C4-2B (cell line): ENCODE data around the gene CPS1.

Experiments used
- ZFX ChIP-seq: fragments of 450-650 bp; IDR thresholded peaks from 2 replicates; pipeline ENCODE4 v1.6.1; 2017
- TF ChIP-seq, protein P1 (sequence below): fragments of 450-650 bp; conservative IDR thresholded peaks from 2 replicates; pipeline ENCODE4 v1.5.1; 2017; ENCODE audit warnings: mild to moderate bottlenecking

DNA sequence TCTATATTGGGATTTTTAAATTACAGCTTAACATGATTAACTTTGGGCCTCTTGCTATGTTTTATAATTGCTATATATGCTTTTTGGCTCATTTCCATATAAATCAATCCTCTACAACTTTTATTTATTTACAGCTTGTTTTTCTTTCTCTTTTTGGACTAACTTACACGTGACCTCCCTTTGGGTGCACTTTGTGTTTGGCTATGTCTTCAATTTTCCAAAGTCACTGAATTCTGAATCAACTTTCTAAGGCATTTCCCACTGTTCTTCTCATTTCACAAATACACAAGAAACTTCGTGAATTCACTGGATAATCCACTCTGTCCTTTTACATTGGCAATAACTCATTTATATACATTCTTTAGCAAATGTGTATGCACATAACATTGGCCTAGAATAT lies 5.4 kb upstream of the CPS1 start:
- TF ChIP-seq, protein P1, sequence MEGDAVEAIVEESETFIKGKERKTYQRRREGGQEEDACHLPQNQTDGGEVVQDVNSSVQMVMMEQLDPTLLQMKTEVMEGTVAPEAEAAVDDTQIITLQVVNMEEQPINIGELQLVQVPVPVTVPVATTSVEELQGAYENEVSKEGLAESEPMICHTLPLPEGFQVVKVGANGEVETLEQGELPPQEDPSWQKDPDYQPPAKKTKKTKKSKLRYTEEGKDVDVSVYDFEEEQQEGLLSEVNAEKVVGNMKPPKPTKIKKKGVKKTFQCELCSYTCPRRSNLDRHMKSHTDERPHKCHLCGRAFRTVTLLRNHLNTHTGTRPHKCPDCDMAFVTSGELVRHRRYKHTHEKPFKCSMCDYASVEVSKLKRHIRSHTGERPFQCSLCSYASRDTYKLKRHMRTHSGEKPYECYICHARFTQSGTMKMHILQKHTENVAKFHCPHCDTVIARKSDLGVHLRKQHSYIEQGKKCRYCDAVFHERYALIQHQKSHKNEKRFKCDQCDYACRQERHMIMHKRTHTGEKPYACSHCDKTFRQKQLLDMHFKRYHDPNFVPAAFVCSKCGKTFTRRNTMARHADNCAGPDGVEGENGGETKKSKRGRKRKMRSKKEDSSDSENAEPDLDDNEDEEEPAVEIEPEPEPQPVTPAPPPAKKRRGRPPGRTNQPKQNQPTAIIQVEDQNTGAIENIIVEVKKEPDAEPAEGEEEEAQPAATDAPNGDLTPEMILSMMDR, result no peak
- no peak for TF ChIP-seq ZFX
